Embryonic facial prominence (tissue), 1 donor: ENCODE data around the gene GALNS.

ENCODE experiments used
- DNase-seq: peaks from one replicate; pipeline ENCODE4 v3.0.0-alpha.2; 2016; ENCODE audit errors: extremely low spot score

The GALNS gene

DNA sequence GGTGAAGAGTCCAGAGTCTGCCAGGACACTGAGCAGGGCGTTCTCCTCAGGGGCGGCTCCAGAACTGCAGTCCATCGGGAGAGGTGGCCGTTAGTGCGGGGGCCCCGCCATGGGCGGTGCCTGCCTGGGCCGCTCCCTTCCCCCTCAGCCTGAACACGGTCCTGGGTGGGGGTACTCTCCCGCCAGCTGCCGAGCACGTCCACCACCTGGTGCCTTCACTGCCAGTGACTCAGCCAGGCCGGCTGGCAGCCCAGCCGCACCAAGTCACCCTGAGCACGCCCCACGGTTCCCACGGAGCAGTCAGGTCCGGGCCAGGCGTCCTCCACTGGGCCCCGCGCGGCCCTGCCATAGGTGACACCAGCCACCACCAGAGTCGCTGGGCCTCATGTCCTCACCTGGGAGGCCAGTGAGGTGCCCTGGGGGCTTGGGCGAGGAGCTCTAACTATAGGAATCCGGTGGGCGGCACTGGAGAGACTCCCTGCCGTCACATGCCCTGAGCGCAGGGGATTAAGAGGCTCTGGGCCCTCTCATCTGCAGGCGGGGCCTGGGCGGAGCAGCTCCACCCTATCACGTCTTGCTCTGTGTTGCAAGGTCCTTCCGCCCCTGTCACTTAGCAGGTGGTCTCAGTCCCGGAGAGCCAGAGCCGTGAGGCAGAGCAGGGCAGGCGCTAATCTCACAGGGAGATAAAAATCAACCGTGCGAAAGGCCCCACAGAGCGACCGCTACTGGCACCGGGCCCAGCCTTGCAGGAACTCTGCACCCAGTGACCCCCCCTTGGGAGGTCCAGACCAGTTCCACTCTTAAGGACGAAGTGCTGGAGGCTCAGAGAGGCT, 86.1 kb downstream of the GALNS start:
- no peak for DNase-seq

- DNase-seq, result no peak
These were observed 86.9 kb downstream of the GALNS start for GRCh38 chr16:88769617-88770460.

GRCh38 chr16:88768071-88768783, 88.5 kb downstream of the GALNS start:
- DNase-seq, result no peak

DNA sequence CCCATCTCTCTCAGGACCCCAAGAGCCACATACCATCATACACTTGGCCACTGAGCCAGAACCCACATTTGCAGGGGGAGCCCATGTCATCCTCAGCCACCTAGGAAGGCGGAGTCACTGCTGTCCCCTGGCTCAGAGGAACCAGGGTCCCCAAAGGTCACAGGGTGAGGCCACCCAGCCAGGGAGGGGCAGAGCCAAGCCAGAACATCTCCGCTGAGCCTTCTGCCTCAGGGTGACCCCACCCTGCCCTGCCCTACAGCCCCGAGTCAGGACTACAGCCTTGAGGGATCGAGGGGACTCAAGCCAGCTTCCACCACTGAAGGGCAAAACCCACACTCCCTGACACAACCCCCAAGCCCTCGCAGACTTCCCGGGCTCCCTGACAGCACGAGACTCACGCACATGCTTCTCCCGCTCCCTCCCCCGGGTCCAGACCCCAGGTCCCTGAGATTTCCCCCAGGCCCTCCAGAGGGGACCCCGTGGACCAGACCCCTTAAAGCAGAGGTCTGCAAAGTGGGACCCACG, 89.1 kb downstream of the GALNS start:
- DNase-seq, result no peak

- DNase-seq, result no peak
These were observed 89.8 kb downstream of the GALNS start for GRCh38 chr16:88766975-88767374.

DNA sequence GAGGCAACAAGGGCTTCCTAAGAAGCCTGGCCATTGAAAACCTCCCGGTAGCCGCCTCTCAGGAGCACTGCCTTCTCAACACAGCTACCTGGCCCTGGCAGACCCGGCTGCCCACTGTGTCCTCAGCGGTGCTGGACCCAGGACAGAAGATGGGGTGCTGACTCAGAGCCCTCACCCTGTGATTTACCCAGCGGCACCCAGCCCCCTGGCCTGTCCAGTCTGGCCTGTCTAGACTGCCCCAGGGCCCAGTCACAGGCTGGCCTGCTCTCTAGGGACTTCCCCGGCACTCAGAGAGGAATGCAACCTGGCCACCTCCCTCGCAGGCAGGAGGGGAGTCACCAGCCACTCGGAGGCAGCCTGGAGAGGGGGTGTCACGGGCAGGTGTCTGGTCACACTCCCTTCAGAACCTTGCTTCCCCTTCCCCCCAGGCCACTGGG, 91.8 kb downstream of the GALNS start:
- DNase-seq, result no peak

DNA sequence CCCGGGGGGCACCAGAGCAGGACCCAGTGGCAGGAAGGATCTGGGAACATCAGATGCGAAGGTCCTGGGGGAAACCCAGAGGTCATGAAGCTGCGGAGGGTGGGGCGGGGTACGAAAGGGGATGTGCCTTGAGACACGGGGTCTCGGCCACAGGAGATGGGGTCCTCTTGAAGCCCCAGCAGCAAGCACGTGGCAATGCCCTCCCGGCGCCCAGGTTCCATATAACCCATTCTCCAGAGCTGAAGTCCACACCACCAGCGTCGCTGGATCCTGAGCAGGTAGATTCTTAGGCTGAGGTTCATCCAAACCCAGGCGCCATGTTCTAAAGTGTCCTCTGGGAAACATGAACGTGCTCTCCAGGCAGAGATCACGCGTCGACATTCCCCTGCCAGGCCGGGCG, 92.7 kb downstream of the GALNS start:
- no peak for DNase-seq
